HEK293 (cell line): ENCODE results near the gene CTDSP2.

Experiments used
- KLF9 ChIP-seq: fragments of 450-650 bp; formaldehyde crosslinking; IDR thresholded peaks from 2 replicates; pipeline ENCODE4 v1.5.1; 2016; ENCODE audit warnings: missing biosample characterization, missing genetic modification characterization, low read depth
- SP7 ChIP-seq: fragments of 450-650 bp; formaldehyde crosslinking; IDR thresholded peaks from 2 replicates; pipeline ENCODE4 v1.5.1; 2016; ENCODE audit warnings: missing biosample characterization, missing genetic modification characterization
- YY1 ChIP-seq: fragments of 450-650 bp; formaldehyde crosslinking; IDR thresholded peaks from 2 replicates; pipeline ENCODE4 v1.5.1; 2018; ENCODE audit warnings: missing biosample characterization, missing genetic modification characterization
- ZBTB7A ChIP-seq: fragments of 450-650 bp; formaldehyde crosslinking; IDR thresholded peaks from 2 replicates; pipeline ENCODE4 v1.5.1; 2016; ENCODE audit warnings: low read depth, missing biosample characterization, missing genetic modification characterization
- ZBTB8A ChIP-seq: fragments of 450-650 bp; formaldehyde crosslinking; IDR thresholded peaks from 2 replicates; pipeline ENCODE4 v1.5.1; 2016; ENCODE audit warnings: missing biosample characterization, missing genetic modification characterization
- ZNF138 ChIP-seq: fragments of 450-650 bp; formaldehyde crosslinking; IDR thresholded peaks from 2 replicates; pipeline ENCODE4 v1.5.1; 2016; ENCODE audit warnings: missing biosample characterization, missing genetic modification characterization, borderline replicate concordance
- ZNF146 ChIP-seq: fragments of 450-650 bp; formaldehyde crosslinking; IDR thresholded peaks from 2 replicates; pipeline ENCODE4 v1.5.1; 2016; ENCODE audit warnings: missing biosample characterization, missing genetic modification characterization
- ZNF561 ChIP-seq: fragments of 450-650 bp; IDR thresholded peaks from 2 replicates; pipeline ENCODE4 v1.5.1; 2018; ENCODE audit warnings: missing biosample characterization, missing genetic modification characterization, borderline replicate concordance
- ZNF624 ChIP-seq: fragments of 450-650 bp; formaldehyde crosslinking; IDR thresholded peaks from 2 replicates; pipeline ENCODE4 v1.5.1; 2017; ENCODE audit warnings: missing biosample characterization, missing genetic modification characterization
- ZNF777 ChIP-seq: fragments of 450-650 bp; formaldehyde crosslinking; IDR thresholded peaks from 2 replicates; pipeline ENCODE4 v1.5.1; 2017; ENCODE audit warnings: missing biosample characterization, missing genetic modification characterization, borderline replicate concordance
- TF ChIP-seq, protein P1 (sequence below): fragments of 450-650 bp; formaldehyde crosslinking; IDR thresholded peaks from 2 replicates; pipeline ENCODE4 v1.5.1; 2016; ENCODE audit warnings: missing biosample characterization, missing genetic modification characterization
- TF ChIP-seq, protein P2 (sequence below): fragments of 450-650 bp; formaldehyde crosslinking; IDR thresholded peaks from 2 replicates; pipeline ENCODE4 v1.5.1; 2016; ENCODE audit warnings: missing biosample characterization, missing genetic modification characterization
- TF ChIP-seq, protein P3 (sequence below): fragments of 450-650 bp; formaldehyde crosslinking; IDR thresholded peaks from 2 replicates; pipeline ENCODE4 v1.5.1; 2016; ENCODE audit warnings: missing biosample characterization, missing genetic modification characterization
- TF ChIP-seq, protein P4 (sequence below): sonication (generic); formaldehyde crosslinking; IDR thresholded peaks from 2 replicates; pipeline ENCODE4 v1.8.1; 2022; ENCODE audit warnings: mild to moderate bottlenecking, moderate library complexity, missing genetic modification reagents

DNA sequence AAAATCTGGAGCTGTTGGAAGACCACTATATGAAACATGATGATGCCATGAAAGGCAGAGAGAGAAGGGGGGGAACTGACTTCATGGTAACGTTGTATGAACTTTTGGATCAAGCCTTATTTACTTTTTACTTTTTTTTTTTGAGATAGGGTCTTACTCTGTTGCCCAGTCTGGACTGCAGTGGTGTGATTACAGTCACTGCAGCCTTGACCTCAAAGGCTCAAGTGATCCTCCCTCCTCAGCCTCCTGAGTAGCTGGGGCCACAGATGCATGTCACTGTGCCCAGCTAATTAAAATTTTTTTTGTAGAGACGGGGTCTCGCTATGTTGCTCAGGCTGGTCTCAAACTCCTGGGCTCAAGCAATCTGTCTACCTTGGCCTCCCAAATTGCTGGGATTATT lies 31.3 kb upstream of the CTDSP2 start:
- TF ChIP-seq, protein P1, sequence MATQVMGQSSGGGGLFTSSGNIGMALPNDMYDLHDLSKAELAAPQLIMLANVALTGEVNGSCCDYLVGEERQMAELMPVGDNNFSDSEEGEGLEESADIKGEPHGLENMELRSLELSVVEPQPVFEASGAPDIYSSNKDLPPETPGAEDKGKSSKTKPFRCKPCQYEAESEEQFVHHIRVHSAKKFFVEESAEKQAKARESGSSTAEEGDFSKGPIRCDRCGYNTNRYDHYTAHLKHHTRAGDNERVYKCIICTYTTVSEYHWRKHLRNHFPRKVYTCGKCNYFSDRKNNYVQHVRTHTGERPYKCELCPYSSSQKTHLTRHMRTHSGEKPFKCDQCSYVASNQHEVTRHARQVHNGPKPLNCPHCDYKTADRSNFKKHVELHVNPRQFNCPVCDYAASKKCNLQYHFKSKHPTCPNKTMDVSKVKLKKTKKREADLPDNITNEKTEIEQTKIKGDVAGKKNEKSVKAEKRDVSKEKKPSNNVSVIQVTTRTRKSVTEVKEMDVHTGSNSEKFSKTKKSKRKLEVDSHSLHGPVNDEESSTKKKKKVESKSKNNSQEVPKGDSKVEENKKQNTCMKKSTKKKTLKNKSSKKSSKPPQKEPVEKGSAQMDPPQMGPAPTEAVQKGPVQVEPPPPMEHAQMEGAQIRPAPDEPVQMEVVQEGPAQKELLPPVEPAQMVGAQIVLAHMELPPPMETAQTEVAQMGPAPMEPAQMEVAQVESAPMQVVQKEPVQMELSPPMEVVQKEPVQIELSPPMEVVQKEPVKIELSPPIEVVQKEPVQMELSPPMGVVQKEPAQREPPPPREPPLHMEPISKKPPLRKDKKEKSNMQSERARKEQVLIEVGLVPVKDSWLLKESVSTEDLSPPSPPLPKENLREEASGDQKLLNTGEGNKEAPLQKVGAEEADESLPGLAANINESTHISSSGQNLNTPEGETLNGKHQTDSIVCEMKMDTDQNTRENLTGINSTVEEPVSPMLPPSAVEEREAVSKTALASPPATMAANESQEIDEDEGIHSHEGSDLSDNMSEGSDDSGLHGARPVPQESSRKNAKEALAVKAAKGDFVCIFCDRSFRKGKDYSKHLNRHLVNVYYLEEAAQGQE (tag by site-specific recombination): no peak
- TF ChIP-seq, protein P2, sequence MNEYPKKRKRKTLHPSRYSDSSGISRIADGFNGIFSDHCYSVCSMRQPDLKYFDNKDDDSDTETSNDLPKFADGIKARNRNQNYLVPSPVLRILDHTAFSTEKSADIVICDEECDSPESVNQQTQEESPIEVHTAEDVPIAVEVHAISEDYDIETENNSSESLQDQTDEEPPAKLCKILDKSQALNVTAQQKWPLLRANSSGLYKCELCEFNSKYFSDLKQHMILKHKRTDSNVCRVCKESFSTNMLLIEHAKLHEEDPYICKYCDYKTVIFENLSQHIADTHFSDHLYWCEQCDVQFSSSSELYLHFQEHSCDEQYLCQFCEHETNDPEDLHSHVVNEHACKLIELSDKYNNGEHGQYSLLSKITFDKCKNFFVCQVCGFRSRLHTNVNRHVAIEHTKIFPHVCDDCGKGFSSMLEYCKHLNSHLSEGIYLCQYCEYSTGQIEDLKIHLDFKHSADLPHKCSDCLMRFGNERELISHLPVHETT (tag by site-specific recombination): no peak
- TF ChIP-seq, protein P3, sequence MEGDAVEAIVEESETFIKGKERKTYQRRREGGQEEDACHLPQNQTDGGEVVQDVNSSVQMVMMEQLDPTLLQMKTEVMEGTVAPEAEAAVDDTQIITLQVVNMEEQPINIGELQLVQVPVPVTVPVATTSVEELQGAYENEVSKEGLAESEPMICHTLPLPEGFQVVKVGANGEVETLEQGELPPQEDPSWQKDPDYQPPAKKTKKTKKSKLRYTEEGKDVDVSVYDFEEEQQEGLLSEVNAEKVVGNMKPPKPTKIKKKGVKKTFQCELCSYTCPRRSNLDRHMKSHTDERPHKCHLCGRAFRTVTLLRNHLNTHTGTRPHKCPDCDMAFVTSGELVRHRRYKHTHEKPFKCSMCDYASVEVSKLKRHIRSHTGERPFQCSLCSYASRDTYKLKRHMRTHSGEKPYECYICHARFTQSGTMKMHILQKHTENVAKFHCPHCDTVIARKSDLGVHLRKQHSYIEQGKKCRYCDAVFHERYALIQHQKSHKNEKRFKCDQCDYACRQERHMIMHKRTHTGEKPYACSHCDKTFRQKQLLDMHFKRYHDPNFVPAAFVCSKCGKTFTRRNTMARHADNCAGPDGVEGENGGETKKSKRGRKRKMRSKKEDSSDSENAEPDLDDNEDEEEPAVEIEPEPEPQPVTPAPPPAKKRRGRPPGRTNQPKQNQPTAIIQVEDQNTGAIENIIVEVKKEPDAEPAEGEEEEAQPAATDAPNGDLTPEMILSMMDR: no peak
- TF ChIP-seq ZBTB7A (tag by site-specific recombination) (no peak), ZNF561 (no peak), KLF9 (no peak), ZBTB8A (tag by site-specific recombination) (no peak), SP7 (tag by site-specific recombination) (no peak), ZNF624 (tag by site-specific recombination) (no peak), ZNF777 (tag by site-specific recombination) (no peak), ZNF146 (no peak), ZNF138 (tag by site-specific recombination) (no peak), YY1 (tag by site-specific recombination) (no peak)
- TF ChIP-seq, protein P4, sequence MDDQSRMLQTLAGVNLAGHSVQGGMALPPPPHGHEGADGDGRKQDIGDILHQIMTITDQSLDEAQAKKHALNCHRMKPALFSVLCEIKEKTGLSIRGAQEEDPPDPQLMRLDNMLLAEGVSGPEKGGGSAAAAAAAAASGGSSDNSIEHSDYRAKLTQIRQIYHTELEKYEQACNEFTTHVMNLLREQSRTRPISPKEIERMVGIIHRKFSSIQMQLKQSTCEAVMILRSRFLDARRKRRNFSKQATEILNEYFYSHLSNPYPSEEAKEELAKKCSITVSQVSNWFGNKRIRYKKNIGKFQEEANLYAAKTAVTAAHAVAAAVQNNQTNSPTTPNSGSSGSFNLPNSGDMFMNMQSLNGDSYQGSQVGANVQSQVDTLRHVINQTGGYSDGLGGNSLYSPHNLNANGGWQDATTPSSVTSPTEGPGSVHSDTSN (CRISPR knock-in tag): no peak
